HG02870 (cell line): ENCODE data around the gene RPS18.

Experiments
- ATAC-seq: cut with Tn5 transposase; IDR thresholded peaks from one replicate; pipeline ENCODE4 v1.9.1; 2021; ENCODE audit warnings: mild to moderate bottlenecking, moderate library complexity; ENCODE audit not compliant: unreplicated experiment

Gene RPS18

DNA sequence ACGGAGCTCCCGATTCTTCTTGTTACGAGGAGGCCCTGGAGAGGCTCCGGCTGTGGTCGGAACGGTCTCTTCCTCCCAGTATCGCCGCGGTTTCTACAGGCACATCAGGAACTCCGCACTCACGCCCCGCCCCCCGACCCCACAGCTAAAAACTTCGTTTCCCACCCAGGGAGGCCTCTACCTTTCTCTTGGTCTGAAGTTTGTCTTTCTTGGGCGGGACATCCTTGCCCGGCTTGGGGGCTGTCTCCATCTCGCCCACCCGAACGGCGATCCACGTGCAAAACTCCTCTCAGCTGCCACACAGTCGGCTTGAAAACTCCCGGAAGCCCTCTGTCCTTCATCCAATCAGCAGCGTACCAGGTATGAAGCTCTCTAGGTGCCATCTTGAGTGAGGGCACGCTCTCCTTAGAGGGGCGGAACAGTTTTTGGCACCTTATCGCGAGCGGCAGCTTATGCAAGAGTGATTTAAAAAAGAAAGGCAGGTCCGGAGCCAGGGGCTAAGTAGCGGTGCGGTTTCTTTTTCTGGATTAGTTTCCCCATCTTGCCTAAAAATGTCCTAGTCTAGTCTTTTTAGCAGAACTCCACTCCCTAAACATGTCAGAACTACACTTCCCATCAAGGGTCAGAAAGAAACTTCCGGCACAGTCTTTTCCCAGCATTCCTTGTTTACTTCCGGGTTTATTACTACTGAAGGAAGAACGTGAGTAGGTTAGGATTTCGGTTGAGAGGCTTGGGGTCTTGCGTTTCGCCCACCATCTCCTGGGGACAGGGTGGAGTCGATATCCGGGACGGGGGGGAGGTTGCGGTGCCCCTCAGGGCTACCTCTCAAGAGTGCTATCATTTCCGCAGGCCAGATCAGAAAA, 17.3 kb downstream of the RPS18 start, which contains the start of the genes PFDN6 and WDR46:
PFDN6 (plus strand) TSS at position 681 of the 863 bp plus-strand sequence. CDS start 256 bp downstream, outside the sequence.
WDR46 (minus strand) TSS at position 319 of the 863 bp plus-strand sequence; CDS start at position 250, 69 bp downstream.
- ATAC-seq = peak; percentile 78

DNA sequence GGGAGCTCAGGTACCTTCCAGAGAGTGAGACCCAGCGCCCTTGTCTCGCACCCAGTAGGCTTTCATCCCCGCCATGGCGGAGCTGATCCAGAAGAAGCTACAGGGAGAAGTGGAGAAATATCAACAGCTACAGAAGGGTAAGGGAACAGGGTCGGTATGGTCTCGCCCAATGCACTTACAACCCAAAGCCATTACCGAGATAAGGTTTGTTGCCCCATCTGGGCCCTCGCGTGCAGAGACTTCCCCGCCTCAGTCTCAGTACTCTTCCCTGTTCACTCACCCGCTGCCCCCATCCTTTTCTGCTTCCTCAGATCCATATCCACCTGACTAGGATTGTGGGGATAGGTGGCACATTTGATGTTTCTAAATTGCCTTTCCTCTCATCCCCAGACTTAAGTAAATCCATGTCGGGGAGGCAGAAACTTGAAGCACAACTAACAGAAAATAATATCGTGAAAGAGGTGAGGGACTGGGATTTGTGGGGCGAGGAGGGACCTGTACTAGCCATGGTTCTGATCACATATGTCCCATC, 18.0 kb downstream of the RPS18 start:
- ATAC-seq = peak; percentile 18

DNA sequence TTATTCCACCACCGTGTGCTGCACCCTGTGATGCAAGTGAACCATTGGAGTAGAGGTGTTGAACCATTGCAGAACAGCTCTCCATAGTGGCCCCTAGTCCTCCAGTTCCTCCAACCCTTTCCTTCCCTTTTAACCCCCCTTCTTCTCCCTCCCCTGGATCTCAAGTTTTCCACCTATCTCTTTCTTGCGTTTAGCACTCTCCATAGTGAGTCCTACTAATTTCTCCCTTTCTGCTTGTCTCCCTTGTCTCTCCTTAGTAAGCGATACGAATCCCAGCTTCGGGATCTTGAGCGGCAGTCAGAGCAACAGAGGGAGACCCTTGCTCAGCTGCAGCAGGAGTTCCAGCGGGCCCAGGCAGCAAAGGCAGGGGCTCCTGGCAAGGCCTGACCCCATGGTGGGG, 18.6 kb downstream of the RPS18 start:
- ATAC-seq = no peak

- no peak for ATAC-seq
Observed at GRCh38 chr6:33292996-33293682, 21.3 kb downstream of the RPS18 start.

GRCh38 chr6:33294086-33294823, 22.4 kb downstream of the RPS18 start:
- ATAC-seq = no peak

DNA sequence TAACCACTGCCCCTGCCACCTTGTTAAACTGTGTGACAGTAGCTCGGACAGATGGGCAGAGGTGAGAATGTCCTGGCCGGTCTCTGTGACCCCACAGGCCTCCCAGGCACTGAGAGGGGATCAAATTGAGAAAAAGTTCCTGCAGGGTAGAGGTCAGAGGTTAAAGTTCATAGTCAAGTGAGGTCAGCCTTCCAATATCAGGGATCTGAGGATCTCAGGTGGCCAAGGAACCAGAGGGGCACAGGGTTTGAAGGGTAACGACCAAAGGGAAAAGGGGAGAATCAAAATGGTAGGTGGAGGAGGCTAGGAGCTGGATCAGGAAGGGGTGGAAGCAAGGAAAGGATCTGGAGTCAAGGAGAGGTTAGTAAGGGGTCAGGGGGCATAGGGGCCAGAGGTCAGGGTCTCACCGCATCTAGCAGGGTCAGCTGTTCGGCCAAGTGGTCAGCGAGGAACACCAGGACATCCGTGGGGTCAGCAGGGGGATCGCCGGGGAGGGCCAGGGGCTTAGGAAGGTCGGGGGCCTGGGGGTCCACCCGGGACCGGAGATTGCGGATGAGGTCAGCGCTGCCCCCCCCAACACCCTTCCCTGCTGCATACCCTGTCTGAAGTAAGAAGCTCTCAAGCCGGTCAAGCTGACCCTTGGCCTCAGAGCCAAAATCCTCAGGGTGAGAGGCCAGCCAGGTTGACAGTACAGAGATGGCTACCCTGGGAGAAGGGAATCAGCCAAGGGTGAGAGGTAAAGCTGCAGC, 23.9 kb downstream of the RPS18 start:
- ATAC-seq = no peak

GRCh38 chr6:33296797-33297405, 25.0 kb downstream of the RPS18 start:
- ATAC-seq = no peak

DNA sequence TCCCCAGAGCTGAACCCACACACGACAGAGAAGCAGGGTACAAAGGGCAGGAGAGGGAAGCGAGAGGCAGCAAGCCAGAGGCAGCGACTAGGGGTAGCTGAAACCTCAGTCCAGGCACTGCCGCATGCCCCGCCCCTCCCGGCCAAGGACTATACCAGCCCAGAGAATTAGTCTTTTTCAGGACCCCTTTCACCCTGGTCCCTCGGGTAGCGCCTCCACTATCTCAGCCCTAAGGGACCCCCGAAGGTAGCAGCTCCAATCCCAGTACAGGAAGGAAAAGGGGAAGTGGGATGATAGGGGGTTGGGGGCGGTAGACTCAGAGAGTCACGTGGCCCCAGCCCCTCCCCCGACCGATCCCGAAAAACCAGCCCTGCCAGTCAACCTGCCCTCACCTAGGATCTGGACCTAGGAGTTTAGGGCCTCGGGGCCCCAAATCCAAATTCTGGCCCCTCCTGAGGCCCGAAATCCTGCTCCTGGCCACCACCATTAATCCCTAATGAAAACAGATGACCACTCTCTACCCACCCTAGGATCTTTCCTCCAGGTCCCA, 25.6 kb downstream of the RPS18 start:
- no peak for ATAC-seq

DNA sequence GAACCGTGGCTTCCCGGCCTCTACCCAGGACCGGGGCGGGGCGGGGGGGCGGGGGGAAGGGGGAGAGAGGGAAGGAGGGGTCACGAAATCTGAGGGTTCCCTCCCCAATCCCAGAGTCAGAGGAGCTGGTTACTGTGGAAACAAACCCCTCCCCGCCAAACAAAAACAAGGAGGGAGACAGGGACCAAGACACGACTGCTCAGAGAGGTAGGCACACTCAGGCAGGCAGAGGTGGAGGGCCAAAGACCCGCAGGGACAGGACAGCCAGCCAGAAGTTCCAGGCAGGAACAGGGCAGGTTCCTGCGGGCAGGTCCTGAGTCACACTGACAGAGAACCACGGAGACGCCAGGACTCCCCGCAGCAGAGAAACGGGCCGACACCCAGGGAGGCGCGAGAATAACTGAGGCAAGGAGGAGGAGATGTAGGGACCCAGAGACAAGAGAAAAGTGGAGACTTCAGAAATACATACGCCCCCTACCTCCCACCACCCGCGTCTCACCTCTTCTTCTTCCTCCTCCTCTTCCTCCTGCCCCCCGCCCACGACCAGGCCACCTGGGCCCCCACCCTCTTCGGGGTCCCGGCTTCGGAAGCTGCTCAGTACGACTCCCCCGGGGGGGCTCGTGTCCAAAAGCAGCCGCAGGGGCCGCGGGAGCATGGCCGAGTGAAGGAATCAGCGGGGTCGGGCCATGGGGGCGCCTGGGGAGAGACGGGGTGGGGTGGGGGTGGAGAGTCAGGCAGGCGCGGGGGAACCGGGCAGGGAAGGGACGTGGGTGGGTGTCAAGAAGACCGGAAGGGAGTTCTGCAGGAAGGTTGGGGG, 26.3 kb downstream of the RPS18 start:
- no peak for ATAC-seq

- ATAC-seq = no peak
Observed at GRCh38 chr6:33298773-33299236, 26.9 kb downstream of the RPS18 start, which contains the start of gene RGL2. Gene RGL2, minus strand, starts transcription at chr6:33298942. Its CDS starts 332 bp downstream, at chr6:33298610.

- peak; percentile 72 for ATAC-seq
Observed at GRCh38 chr6:33299237-33299944, 27.5 kb downstream of the RPS18 start.

GRCh38 chr6:33301877-33302276, 30.0 kb downstream of the RPS18 start:
- no peak for ATAC-seq

- ATAC-seq = no peak
Observed at GRCh38 chr6:33304216-33304615, 32.3 kb downstream of the RPS18 start.

DNA sequence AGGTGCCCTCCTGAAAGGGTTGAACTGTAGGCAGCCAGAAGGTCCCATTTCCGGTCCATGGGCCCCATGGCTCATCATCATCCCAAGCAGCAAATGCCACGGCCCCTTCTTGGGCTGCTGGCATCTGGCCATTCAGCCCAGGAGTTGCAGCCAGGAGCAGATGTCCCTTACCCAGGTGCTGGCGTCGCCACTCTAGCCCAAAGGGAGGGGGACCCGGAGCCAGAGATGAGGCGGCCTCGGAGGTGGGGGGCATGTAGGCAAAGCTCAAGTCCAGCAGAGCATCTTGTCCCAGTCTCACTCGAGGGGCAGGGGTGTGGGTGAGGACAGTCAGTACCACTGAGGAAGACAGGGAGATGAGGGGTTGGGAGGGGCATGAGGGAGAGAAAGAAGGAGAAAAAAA, 33.2 kb downstream of the RPS18 start:
- no peak for ATAC-seq

GRCh38 chr6:33306356-33306755, 34.5 kb downstream of the RPS18 start:
- ATAC-seq = no peak

- peak; percentile 33 for ATAC-seq
Observed at GRCh38 chr6:33312361-33313104, 40.7 kb downstream of the RPS18 start.

DNA sequence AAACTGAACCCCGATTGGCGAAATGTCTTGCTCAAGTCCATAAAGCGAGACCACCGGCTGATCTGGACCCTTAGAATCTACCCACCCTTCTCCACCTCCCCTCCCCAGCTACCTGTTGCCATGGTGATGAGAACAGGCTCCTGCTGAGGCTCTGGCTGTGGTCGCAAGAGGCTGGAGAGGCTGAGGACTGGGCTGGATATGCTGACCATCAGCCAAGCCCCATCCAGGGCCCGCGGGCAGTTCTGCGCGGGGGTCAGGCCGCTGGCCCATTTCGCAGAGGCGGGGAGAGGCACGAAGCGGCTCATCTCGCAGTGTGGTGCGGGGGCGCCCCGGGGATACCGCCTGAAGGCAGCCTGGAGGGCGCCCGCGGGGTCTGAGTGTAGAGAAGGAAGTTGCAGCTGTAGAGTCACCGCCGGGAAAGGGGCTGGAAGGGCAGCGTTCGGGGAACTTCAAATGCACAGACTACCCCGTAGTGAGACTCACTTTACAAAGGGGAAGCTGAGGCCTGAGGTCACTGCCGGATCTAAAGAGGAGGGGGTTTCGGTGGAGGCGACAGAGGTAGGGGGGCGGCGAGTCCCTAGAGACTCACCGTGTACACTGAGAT, 41.3 kb downstream of the RPS18 start:
- no peak for ATAC-seq
